HG02610 (cell line): Measurements from ENCODE around the gene FAM3B.
"Not testable (repeated sequence)": the region's sequence is repeated elsewhere in the genome, so short reads cannot be mapped to it uniquely, and the experiment has no call there.

Source experiments
- ATAC-seq: cut with Tn5 transposase; IDR thresholded peaks from one replicate; pipeline ENCODE4 v1.9.1; 2021; ENCODE audit warnings: mild to moderate bottlenecking, moderate library complexity; ENCODE audit not compliant: unreplicated experiment

The FAM3B gene

DNA sequence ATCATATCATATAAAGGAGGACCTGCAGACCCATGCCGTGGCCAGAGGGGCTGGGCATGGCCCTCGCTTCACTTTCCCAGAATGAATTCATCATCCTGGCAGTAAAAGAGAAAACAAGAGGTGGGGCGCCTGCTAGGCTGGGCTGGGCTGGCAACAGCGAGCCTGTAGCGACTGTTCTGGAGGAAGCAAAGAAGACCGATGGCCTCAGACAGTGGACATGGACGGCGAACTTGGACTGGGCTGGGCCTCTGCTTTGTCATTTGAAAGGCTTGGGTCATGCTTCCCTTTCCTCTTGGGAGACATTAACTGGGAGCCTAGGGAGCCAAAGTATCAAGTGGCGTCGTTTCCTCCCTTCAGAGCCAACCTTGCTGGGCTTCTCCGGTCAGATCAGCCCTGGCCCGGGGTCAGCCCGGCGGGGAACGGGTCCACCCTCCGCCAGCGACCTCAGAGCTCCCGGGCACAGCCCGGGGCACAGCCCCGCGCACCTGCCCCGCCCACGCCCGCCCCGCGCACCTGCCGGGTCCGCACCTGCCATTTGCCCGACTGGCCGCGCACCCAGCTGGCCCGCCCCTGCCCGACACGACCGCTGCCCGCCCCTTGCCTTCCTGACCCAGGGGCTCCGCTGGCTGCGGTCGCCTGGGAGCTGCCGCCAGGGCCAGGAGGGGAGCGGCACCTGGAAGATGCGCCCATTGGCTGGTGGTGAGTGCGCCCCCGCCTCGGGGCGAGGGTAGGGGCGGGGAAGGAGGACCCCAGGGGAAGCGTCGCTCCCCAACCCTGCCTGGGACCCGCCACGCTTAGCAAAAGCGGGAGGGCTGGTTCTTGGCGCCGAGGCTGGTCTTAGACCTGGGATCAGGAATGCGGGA lies at the start of gene FAM3B:
TSS of gene FAM3B (plus strand) at position 602 of the 863 bp plus-strand sequence. CDS start at position 681, 79 bp downstream.
- ATAC-seq = no peak

DNA sequence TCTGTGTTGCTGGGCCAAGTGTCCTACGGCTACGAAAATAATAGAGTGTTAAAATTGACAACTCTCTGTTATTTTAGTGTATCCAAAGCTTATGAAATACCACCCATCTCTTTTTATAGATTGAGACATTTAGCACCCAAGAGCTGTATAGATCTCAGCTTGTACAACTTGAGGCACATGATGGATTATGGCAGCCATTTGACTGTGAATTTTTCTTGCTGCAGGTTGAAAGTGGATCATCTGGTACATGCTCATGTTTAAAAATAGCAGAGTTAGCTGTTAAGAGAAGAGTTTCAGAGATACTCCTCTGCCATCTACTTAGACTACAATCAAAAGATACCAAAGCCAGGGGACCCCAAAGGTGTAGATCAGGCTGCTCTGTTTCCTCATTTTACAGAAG lies 49.3 kb upstream of the FAM3B start:
- no peak for ATAC-seq

- ATAC-seq = no peak
Measured at GRCh38 chr21:41269535-41269934, 47.1 kb upstream of the FAM3B start.

DNA sequence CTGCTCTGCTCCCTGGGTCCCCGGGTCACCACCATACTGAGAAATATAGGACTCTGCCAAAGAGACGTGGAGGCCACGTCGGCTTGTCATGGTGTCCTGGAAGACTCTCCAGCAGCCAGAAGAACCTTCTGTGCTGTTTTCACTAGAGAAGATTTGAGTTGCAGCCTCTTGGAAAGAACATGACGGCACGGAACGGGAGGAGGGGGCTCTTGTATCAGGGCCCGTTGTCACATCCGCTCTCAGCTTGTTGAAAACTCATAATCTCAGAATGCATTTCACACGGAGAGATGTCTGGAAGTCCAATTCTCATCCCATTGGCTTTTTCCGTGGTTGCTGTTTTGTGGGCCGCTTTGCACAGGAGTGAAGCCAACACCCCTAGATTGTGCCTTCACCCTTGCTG lies 39.4 kb upstream of the FAM3B start:
- ATAC-seq = no peak

DNA sequence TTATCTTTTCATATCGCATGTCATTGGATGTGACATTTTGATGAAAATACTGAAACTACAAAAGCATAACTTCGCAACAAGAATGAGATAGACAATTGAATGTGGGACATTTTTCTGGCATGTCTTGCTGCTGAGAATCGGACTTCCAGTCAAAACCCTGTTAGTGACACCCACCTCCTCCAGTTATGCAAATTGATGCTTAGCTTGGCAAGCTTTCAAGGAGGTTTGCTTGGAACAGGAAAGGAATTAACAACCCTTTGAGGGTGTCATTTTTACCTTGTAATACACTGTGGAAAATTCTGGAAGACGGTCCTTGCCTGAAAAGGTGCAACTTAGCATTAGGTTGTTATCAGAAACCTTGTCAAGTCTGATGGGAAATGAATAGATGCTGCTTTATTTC lies 38.8 kb upstream of the FAM3B start:
- ATAC-seq = no peak

DNA sequence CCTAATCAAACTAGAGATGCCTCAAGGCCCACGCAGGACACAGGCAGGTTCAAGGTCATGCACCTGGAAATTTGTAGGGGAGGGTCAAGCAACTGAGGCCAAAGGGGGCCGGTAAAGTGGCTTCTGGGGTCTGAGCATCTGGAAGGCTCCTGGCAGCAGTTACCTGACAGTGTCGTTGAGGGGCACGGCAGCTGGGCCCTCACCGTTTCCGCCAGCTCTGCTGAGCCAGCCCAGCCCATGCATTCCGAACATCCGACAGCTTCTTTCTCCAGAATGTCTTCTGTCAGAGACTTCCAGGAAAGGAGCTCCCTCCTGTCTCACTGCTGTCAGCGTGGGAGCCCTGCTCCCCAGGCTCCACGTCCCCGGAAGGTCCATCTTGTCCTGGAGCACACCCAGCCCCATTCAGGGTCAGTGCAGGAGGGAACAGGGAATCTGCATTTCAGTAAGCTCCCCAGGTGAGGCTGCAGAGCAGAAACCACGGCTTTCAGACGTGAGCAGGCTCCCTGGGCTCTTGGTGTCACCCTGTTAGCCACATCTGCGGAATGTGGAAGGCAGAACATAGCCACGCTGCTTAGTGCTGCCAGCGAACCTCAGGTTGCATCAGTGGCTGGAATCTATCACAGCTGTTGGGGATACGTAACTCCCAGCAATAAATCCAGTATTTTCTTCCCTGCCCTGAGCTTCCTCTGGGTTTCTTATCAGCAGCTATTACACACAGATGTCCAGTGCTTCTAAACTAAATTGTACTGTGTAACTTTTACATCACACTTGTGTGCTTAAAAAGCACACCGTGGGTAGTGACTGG lies 36.3 kb upstream of the FAM3B start:
- no peak for ATAC-seq

DNA sequence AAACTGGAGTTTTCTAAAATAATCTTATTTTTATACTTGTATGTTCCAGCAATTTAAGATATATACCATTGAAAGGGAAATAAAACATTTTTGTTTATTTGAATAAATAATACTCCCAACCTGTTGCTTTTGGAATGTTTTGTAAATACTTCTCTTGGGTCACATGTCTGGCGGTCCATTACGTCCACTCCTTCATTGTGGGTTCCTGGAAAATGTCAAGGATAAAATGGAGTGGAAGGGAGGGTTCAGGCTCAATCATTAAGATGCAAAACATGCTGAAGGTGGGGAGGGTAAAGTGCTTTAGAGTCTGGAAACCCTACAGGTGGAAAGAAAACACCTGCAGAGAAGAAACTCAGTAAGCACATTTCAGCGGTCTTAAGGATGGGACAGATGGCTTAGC lies 34.2 kb upstream of the FAM3B start:
- no peak for ATAC-seq

DNA sequence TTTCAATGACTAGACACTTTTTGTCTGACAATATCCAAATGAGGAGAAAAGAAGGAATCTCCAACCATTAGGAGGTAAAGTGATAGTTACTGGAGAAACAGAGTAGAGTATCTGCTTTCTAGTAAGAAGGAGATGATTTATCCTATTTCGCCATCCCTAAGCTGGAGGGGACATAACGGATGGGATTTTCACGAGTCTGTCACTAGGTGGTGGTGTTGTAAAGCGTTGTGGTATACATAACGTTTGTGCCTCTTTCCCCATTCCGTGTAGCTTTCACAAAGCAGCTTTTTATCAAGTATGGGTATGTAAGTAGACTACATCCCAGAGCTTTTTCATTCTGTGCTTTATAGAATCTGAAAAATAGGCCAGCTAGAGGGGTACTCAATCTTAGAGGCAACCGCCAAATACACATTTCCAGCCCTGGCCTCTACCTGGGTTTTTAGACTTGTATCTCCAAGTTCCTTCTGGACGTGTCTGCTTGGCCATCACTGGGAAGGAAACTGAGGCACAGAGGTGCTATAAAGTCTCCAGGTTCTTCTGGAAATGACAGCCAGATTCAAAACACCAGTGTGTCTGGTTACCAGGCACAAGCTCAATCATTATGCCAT lies 33.3 kb upstream of the FAM3B start:
- ATAC-seq = peak; percentile 75

GRCh38 chr21:41289431-41289830 lies 27.2 kb upstream of the FAM3B start:
- ATAC-seq = no peak

- no peak for ATAC-seq
Measured at GRCh38 chr21:41290106-41290799, 26.3 kb upstream of the FAM3B start.

DNA sequence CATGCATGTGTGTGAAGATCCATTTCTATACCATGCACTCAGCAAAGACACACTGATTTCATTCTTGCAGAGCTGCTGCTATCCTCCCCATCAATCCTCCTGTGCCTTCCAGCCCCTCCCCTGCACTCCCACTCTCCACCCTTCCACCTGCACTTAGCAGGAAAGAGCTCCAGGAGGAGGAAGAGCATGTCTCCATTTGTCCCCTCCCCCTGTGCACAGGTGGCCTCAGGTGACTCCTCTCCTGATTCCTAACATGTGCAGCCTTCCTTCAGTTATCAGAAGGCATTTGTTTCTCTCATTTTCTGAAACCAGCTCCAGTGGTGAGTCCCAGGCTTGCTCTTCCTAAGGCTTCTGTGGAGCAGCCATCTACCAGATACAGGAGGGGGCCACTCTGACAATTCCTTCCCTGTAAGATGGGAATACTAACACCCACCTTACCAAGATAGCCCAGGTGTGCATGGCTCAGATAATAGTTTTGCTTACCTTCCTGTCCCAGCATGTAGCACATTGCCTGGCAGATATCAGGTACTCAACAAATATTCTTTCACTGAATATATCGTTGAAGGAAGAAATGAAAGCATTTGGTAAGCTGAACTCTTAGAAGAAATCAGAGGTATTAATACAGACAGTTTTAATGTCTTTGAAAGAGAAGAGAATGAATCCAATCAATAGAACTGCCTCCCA lies 21.9 kb upstream of the FAM3B start:
- ATAC-seq = no peak

GRCh38 chr21:41295721-41296254 lies 20.8 kb upstream of the FAM3B start:
- no peak for ATAC-seq

GRCh38 chr21:41302976-41303375 lies 13.6 kb upstream of the FAM3B start:
- ATAC-seq = no peak

- no peak for ATAC-seq
Measured at GRCh38 chr21:41304068-41304720, 12.4 kb upstream of the FAM3B start.

- no peak for ATAC-seq
Measured at GRCh38 chr21:41307219-41307618, 9.4 kb upstream of the FAM3B start.

- ATAC-seq = not testable (repeated sequence)
Measured at GRCh38 chr21:41313285-41314164, 3.1 kb upstream of the FAM3B start.

DNA sequence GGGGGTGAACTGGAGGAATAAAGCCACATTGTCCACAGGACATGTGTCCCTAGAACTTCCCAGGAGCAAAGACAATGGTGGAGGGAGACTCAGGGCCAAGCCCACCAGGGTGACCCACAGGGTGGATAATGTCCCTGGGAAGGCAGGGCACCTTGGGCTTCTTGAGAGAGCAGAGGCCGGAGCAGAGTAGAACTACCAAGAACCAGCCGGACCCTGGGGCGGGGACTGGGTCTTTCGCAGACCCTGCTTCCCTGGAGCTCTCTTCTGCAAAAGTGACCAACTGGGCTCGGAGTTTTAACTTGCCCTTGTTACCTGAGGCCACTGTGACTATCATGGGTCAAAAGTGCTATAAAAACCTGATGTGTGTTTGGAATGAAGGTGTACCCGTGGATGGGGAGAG lies 875 bp upstream of the FAM3B start:
- ATAC-seq = no peak

- ATAC-seq = no peak
Measured at GRCh38 chr21:41317063-41317392, 427 bp downstream of the FAM3B start.

DNA sequence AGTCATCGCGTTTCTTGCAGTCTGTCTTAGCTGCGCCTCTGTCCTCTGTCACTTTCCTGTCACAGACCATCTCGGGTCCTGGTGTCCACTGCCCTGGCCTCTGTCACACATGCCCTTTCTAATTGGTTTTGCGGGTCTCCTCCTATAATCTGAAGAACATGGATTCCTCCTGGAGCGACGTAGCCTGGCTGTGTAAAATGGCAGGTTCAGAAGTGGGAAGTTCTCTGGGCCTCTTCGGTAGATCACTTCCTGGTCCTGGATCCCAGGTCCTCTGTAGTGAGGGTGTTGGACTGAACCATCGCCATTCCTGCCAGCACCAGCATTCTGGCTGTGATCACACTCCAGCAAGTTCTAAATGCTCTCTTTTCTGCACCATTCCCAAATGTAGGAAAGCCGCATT lies 857 bp downstream of the FAM3B start:
- ATAC-seq = no peak
